ENCODE measurements around the gene CCNG1. TPM values are rescaled to one million over a fixed set of nuclear protein-coding genes. Genes with fewer than 3 reads are reported as not detected.
A peak's percentile ranks its signal among the peaks of the same experiment; 100 is the strongest.
"Not testable (repeated sequence)": the region's sequence is repeated elsewhere in the genome, so short reads cannot be mapped to it uniquely, and the experiment has no call there.

Gene CCNG1
- total RNA-seq, 1 donor, result 319 TPM

- no peak overlapping the region for H3K4me3 ChIP-seq (ENCODE audit: low read depth, low read length)
- DNase-seq (ENCODE audit: low read depth), result no peak
- TF ChIP-seq CTCF (IDR thresholded peaks at IDR 0.05; ENCODE audit: insufficient read depth, low read depth, low read length), result no peak
Observed at GRCh38 chr5:163402007-163402406, 35.4 kb upstream of the CCNG1 start.

- H3K4me3 ChIP-seq (ENCODE audit: low read depth, low read length), result no peak overlapping the region
- DNase-seq (ENCODE audit: low read depth), result no peak
- no peak for TF ChIP-seq CTCF (IDR thresholded peaks at IDR 0.05; ENCODE audit: insufficient read depth, low read depth, low read length)
Observed at GRCh38 chr5:163404364-163405173, 32.8 kb upstream of the CCNG1 start.

- DNase-seq (ENCODE audit: low read depth), result peak; percentile 20
- TF ChIP-seq CTCF (IDR thresholded peaks at IDR 0.05; ENCODE audit: insufficient read depth, low read depth, low read length), result no peak
- H3K4me3 ChIP-seq (ENCODE audit: low read depth, low read length), result no peak overlapping the region
Observed at GRCh38 chr5:163407034-163407655, 30.2 kb upstream of the CCNG1 start.

GRCh38 chr5:163408311-163408923, 29.0 kb upstream of the CCNG1 start:
- peak; percentile 61 for DNase-seq (ENCODE audit: low read depth)

GRCh38 chr5:163409384-163409783, 28.0 kb upstream of the CCNG1 start:
- no peak for DNase-seq (ENCODE audit: low read depth)
- no peak overlapping the region for H3K4me3 ChIP-seq (ENCODE audit: low read depth, low read length)
- no peak for TF ChIP-seq CTCF (IDR thresholded peaks at IDR 0.05; ENCODE audit: insufficient read depth, low read depth, low read length)

More at GRCh38 chr5:163408311-163408923, 29.0 kb upstream of the CCNG1 start:
- TF ChIP-seq CTCF (IDR thresholded peaks at IDR 0.05; ENCODE audit: insufficient read depth, low read depth, low read length), result peak; percentile 92
- H3K4me3 ChIP-seq (ENCODE audit: low read depth, low read length), result no peak overlapping the region

- no peak for DNase-seq (ENCODE audit: low read depth)
- H3K4me3 ChIP-seq (ENCODE audit: low read depth, low read length), result no peak overlapping the region
- TF ChIP-seq CTCF (IDR thresholded peaks at IDR 0.05; ENCODE audit: insufficient read depth, low read depth, low read length), result no peak
Observed at GRCh38 chr5:163410505-163410904, 26.9 kb upstream of the CCNG1 start.

- not testable (repeated sequence) for H3K4me3 ChIP-seq (ENCODE audit: low read depth, low read length); DNase-seq (ENCODE audit: low read depth)
Observed at GRCh38 chr5:163415673-163416072, 21.7 kb upstream of the CCNG1 start.

All from fibroblast of villous mesenchyme (primary cell).